HG02623 (cell line): ENCODE data around the gene RHOC.

Source experiments
- ATAC-seq: cut with Tn5 transposase; IDR thresholded peaks from one replicate; pipeline ENCODE4 v1.9.1; 2021; ENCODE audit warnings: moderate library complexity; ENCODE audit not compliant: unreplicated experiment

RHOC gene

GRCh38 chr1:112702420-112703261 is 4.3 kb downstream of the RHOC start:
- ATAC-seq = no peak

DNA sequence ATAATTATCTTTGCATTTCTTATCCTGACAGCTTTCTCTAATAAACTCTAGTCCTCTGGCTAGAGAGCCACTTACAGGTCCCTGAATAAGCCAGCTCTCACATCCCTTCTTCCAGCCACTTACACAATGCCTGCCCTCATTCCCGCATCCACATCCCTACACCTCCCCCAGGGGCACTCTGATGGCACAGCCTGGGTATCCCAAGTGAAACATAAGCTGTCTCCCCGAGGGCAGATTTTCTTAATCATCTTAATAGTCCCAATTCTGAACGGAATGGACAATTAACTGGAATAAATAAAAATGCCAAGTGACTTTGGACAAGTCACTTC is 4.9 kb downstream of the RHOC start:
- ATAC-seq = no peak

DNA sequence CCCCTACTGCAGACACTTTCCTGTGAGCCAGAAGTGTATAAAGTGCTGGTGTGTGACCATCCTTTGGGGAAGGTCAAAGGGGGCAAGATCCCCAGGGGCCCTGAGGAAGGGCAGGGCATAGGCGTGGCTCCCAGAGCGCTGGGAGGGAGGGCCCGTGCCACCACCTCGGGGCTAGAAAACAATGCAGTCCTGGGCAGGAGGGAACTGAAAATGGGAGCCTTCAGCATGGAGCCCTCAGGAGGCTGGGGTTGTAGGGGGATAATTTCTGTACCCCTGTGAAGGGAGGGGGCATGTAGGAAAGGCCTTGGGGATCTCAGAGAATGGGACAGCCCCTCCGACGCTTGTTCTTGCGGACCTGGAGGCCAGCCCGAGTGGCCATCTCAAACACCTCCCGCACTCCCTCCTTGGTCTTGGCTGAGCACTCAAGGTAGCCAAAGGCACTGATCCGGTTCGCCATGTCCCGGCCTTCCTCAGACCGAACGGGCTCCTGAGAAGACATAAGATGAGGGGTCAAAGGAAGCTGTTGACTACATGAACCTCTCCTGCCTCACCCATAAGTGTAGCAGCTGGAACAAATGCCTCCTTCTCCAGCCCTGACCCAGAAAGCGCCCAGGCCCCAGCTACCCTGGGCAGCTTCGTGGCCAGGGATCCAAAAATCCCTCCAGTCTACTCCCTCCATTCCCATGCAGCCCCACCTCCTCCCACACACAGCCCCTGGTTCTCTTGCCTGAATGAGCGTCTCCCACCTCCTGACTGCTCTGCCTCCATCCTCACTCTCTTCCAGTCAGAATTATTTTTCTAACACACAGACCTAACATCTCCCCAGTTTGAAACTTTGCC is 5.5 kb downstream of the RHOC start:
- no peak for ATAC-seq

DNA sequence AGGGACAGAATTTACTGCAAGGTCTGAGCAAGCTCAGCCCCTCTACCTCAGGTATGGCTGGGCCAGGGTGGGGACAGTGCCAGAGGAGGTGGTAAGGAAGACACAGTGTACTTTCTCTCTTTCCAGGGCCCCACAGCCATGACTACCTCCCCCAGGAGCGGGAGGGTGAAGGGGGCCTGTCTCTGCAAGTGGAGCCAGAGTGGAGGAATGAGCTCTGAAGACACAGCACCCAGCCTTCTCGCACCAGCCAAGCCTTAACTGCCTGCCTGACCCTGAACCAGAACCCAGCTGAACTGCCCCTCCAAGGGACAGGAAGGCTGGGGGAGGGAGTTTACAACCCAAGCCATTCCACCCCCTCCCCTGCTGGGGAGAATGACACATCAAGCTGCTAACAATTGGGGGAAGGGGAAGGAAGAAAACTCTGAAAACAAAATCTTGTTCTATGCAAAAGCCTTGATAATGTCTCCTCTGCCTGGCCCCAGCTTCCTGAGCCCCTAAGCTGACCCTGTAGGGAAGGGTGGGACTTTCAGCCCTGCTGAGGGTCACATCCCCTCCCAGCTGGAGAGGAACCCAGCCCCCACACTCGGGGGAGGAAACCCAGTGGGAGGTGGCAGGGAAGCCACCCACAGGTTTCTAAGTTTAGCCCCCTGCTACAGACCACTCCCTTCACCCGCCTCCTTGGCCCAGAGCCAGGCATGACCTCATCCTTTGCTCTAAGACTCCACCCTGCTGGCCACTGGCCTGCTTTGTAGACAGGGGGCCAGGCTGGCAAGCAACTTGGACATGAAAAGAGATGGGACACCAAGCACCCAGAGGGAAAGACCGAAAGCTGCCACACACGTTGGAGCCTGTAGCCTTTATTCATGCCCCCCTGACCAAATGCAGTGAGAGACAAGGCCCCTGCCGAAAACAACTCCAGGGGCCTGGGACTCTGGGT is 6.4 kb downstream of the RHOC start:
- peak; percentile 41 for ATAC-seq

GRCh38 chr1:112699425-112700144 is 7.3 kb downstream of the RHOC start:
- ATAC-seq = no peak

- ATAC-seq = no peak
Observed at GRCh38 chr1:112698366-112699310, 8.3 kb downstream of the RHOC start.

- ATAC-seq = no peak
Observed at GRCh38 chr1:112697781-112698201, 9.1 kb downstream of the RHOC start.

DNA sequence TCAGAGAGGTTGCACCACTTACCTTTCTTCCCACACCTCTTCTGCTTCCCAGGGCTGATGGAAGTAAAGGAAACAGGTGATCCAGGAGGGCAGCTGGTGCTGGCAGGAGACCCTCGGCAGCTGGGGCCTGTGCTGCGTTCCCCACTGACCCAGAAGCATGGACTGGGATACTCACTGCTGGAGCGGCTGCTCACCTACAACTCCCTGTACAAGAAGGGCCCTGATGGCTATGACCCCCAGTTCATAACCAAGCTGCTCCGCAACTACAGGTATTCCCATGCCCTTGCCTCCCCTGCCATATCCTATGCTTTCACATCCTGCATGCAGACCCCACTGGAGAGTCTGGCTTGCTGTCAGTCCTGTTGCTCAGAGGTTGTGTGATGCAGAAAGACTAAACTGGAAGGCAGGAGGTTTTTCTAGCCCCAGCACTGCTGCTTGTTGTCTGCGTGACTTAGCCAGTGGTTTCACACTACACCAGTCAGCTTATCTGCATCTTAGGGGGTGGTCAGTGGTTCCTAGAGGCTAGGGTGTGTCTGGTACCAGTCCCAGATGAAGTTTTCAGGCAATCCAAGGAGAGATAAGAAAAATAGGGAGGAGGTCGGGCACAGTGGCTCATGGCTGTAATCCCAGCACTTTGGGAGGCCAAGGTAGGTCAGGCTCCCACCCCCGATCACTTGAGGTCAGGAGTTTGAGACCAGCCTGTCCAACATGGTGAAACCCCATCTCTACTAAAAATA is 10.2 kb downstream of the RHOC start:
- no peak for ATAC-seq

DNA sequence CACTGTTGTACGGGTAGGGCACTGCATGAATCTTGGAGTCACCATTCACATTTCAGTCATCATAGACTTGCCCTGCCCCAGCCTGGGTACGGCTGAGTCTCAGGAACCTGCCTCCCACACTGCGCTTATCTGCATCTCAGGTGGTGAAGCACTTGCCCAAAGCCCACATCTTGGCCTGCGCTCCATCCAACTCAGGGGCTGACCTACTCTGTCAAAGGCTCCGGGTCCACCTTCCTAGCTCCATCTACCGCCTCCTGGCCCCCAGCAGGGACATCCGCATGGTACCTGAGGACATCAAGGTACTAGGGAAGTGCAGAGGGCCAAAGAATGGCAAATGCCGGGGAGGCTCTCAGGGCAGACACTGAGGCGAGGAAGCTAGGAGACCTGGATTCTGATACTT is 11.7 kb downstream of the RHOC start:
- no peak for ATAC-seq

GRCh38 chr1:112694363-112694929 is 12.5 kb downstream of the RHOC start:
- no peak for ATAC-seq

- ATAC-seq = no peak
Observed at GRCh38 chr1:112693821-112694220, 13.1 kb downstream of the RHOC start.

GRCh38 chr1:112692681-112693080 is 14.2 kb downstream of the RHOC start:
- no peak for ATAC-seq

GRCh38 chr1:112689842-112690237 is 17.1 kb downstream of the RHOC start:
- ATAC-seq = no peak

GRCh38 chr1:112689196-112689841 is 17.6 kb downstream of the RHOC start:
- no peak for ATAC-seq

DNA sequence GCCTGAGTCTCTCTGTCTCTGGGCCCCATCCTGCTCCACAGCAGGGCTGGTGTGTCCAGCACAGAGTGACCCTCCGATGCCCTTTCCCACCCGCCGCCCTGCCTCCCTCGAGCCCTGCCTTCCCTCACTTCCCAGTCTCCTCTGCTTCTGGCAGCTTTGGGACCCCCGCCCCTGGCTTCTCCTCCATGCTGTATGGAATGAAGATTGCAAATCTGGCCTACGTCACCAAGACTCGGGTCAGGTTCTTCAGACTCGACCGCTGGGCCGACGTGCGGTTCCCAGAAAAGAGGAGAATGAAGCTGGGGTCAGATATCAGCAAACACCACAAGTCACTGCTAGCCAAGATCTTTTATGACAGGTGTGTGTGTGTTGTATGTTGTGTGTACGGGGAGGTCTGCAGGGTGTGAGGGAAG is 18.1 kb downstream of the RHOC start:
- no peak for ATAC-seq

DNA sequence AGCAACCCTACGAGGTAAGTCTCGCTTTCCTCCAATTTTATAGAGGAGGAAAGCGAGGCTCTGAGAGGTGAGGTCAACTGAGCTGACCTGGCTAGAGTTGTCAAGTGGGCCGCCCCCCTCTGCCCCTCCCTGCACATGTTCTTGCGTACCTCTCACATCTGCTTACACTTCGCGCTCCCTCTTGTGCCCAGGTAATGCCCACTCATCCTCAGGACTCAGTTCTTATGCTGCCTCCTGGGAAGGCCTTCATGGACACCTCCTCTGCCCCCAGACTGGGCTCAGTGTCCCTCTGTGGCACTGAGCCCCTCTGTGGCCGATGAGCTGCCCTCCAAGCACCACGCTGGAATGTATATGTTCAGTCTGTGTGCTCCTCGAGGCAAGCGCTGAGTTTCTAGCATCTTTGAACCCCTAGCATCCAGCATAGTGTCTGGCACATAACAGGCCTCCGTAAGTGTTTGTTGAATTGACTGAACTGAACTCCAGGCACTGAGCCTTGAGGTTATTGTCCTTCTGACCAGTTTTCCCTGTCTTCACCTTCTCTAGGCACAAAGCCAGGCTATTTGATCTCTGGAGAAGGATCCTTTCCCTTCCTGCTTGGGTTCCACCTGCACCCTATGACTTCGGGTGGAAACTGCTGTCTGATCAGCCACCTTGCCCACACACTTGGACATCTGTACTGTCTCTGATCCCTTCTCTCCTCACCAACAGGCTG is 19.0 kb downstream of the RHOC start:
- ATAC-seq = no peak

DNA sequence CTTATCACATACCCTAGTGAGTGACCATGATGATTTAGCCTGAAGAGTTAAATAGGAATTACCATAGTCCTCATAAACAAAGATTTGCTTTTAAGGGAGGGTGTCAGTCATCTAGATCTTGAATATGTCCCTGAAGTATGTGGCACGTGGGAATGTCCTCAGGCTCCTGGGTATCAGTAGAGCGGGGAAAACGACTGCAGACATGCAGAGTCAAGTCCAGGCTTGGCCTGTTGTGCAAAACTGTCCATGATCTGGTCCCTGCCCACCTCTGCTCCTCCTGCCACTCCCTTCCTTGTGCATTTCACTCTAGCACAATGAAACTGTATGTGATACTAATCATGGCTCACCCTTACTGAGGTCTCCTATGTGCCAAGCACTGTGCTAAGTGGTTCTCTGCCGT is 19.6 kb downstream of the RHOC start:
- ATAC-seq = no peak
